ENCODE data around the gene ST3GAL4.

Gene ST3GAL4

GRCh38 chr11:126311401-126312291 lies 43.8 kb upstream of the ST3GAL4 start:
- no peak for TF ChIP-seq ZFX (IDR thresholded peaks at IDR 0.05; ENCODE audit: borderline replicate concordance)
- TF ChIP-seq, protein P1, sequence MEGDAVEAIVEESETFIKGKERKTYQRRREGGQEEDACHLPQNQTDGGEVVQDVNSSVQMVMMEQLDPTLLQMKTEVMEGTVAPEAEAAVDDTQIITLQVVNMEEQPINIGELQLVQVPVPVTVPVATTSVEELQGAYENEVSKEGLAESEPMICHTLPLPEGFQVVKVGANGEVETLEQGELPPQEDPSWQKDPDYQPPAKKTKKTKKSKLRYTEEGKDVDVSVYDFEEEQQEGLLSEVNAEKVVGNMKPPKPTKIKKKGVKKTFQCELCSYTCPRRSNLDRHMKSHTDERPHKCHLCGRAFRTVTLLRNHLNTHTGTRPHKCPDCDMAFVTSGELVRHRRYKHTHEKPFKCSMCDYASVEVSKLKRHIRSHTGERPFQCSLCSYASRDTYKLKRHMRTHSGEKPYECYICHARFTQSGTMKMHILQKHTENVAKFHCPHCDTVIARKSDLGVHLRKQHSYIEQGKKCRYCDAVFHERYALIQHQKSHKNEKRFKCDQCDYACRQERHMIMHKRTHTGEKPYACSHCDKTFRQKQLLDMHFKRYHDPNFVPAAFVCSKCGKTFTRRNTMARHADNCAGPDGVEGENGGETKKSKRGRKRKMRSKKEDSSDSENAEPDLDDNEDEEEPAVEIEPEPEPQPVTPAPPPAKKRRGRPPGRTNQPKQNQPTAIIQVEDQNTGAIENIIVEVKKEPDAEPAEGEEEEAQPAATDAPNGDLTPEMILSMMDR (IDR thresholded peaks at IDR 0.05), result no peak
- no peak overlapping the region for H3K27ac ChIP-seq

DNA sequence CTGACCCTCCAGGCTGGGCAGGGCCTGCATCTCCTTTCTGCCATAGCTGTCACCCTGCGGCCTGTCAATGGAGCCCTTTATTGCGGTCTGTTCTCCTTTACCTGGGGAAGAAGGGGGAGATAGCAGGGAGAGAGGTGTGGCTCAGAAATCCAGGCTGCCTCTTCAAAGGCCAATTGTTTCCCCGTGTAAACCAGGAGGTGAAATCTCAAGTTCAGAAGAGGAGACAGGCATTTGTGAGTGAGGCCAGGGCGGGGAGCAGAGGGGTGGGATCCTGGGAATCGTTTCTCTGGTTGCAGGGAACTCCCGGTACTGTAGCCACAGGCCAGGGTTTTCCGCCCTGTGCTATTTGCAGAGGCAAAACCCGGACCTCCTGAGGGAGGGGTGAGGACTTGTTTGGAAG lies 42.5 kb upstream of the ST3GAL4 start:
- H3K27ac ChIP-seq, result no peak overlapping the region
- TF ChIP-seq, protein P1 (IDR thresholded peaks at IDR 0.05), result no peak
- TF ChIP-seq ZFX (IDR thresholded peaks at IDR 0.05; ENCODE audit: borderline replicate concordance), result no peak

DNA sequence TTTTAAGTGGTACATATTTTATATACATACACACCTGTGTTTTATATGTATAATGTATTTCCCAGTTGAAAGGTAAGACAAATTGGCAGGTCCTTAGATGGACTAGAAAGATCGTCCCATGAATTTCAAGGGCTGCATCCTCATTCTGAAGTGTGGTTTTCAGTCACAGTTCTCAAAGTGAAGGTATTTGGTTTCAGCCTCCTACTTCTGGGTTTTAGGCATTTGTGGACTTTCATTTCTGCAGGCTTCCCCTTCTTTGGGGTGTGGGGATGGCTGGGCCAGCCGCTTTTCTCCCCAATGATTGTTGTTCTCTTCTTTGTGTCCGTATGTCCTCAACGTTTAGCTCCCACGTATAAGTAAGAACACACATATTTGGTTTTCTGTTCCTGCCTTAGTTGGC lies 41.7 kb upstream of the ST3GAL4 start:
- TF ChIP-seq, protein P1 (IDR thresholded peaks at IDR 0.05), result no peak
- TF ChIP-seq ZFX (IDR thresholded peaks at IDR 0.05; ENCODE audit: borderline replicate concordance), result no peak
- H3K27ac ChIP-seq, result no peak overlapping the region

- no peak for TF ChIP-seq ZFX (IDR thresholded peaks at IDR 0.05; ENCODE audit: borderline replicate concordance)
- TF ChIP-seq, protein P1 (IDR thresholded peaks at IDR 0.05), result no peak
- no peak overlapping the region for H3K27ac ChIP-seq
Observed at GRCh38 chr11:126317432-126317755, 38.1 kb upstream of the ST3GAL4 start.

- H3K27ac ChIP-seq, result no peak overlapping the region
- no peak for TF ChIP-seq ZFX (IDR thresholded peaks at IDR 0.05; ENCODE audit: borderline replicate concordance)
- TF ChIP-seq, protein P1 (IDR thresholded peaks at IDR 0.05), result no peak
Observed at GRCh38 chr11:126317756-126318573, 37.5 kb upstream of the ST3GAL4 start.

- TF ChIP-seq, protein P1 (IDR thresholded peaks at IDR 0.05), result no peak
- no peak for TF ChIP-seq ZFX (IDR thresholded peaks at IDR 0.05; ENCODE audit: borderline replicate concordance)
- no peak overlapping the region for H3K27ac ChIP-seq
Observed at GRCh38 chr11:126318574-126319373, 36.7 kb upstream of the ST3GAL4 start.

Data from 22Rv1 (cell line).